Thyroid gland (tissue), 4 donors: ENCODE measurements around the gene RPS6KA4.

Experiments
- CTCF ChIP-seq, 6 experiments: fragments of 200-600 bp in 3 of 6; fragments of 450-650 bp in 3 of 6; sonication (generic) in 3 of 6; IDR thresholded peaks; one replicate each; pipeline ENCODE4 v1.5.1; 2016 to 2019; ENCODE audit warnings: antibody characterized with exemption in 6 of 6, mild to moderate bottlenecking in 2 of 6, inconsistent platforms in 1 of 6, moderate library complexity in 1 of 6
- POLR2A ChIP-seq, 2 donors: fragments of 450-650 bp; IDR thresholded peaks; one replicate each; pipeline ENCODE4 v1.6.1; 2017; ENCODE audit warnings: antibody characterized with exemption in 2 of 2, mild to moderate bottlenecking in 2 of 2, moderate library complexity in 1 of 2

- TF ChIP-seq CTCF (IDR thresholded peaks at IDR 0.05) (no peak), POLR2A (IDR thresholded peaks at IDR 0.05) (no peak)
These were observed 24.6 kb downstream of the RPS6KA4 start for GRCh38 chr11:64383580-64383979.
